CD4-positive, alpha-beta T cell (primary cell): ENCODE data around the gene ARPIN. TPM values are rescaled to one million over a fixed set of nuclear protein-coding genes. Genes with fewer than 3 reads are reported as not detected.

Source experiments
- ATAC-seq: fragments of 200-7000 bp; cut with Tn5 transposase; one replicate; pipeline ENCODE4 v1.10.0; 2022; ENCODE audit warnings: mild to moderate bottlenecking; ENCODE audit not compliant: poor library complexity
- CTCF ChIA-PET: fragments of 350-600 bp; sonication (Branson Sonifier 250); formaldehyde crosslinking; loops from one replicate; lab custom pipeline; 2021; ENCODE audit warnings: antibody characterized with exemption, inconsistent platforms; lab: Charles Lee
- POLR2A ChIA-PET: fragments of 350-600 bp; sonication (Branson Sonifier 250); formaldehyde crosslinking; loops from one replicate; lab custom pipeline; 2021; ENCODE audit warnings: antibody characterized with exemption, inconsistent platforms; lab: Charles Lee
- DNase-seq, 14 experiments: peaks; one replicate each; pipeline ENCODE4 v3.0.0-alpha.2; 2013 to 2020; ENCODE audit warnings: mixed read lengths in 2 of 14
- H3K27ac ChIP-seq, 2 donors: one replicate each; pipeline versions ENCODE4 v1.5.1 to v1.7.0; 2013; ENCODE audit warnings: low read length in 2 of 2, low read depth in 1 of 2, mild to moderate bottlenecking in 1 of 2
- H3K27me3 ChIP-seq, 2 experiments: 1 replicate in 1 of 2; 2 replicates in 1 of 2; pipeline versions ENCODE4 v1.6.1 to v1.7.0; 2013; ENCODE audit warnings: low read length in 2 of 2, control low read depth in 1 of 2, mild to moderate bottlenecking in 1 of 2, moderate library complexity in 1 of 2; ENCODE audit not compliant: insufficient read depth in 2 of 2, control insufficient read depth in 1 of 2
- H3K36me3 ChIP-seq: one replicate; pipeline ENCODE4 v1.6.1; 2013; ENCODE audit warnings: low read length, control low read depth; ENCODE audit not compliant: insufficient read depth
- H3K4me1 ChIP-seq: one replicate; pipeline ENCODE4 v1.6.1; 2013; ENCODE audit warnings: low read length, control low read depth; ENCODE audit not compliant: insufficient read depth
- H3K4me3 ChIP-seq: one replicate; pipeline ENCODE4 v1.5.1; 2013; ENCODE audit warnings: mild to moderate bottlenecking, low read length, moderate library complexity
- H3K9me3 ChIP-seq, 2 experiments: 1 replicate in 1 of 2; 2 replicates in 1 of 2; pipeline versions ENCODE4 v1.6.1 to v1.7.0; 2013; ENCODE audit warnings: low read length in 2 of 2, mild to moderate bottlenecking in 2 of 2, control low read depth in 1 of 2, moderate library complexity in 1 of 2; ENCODE audit not compliant: control insufficient read depth in 1 of 2, insufficient read depth in 1 of 2
- H3K27ac Mint-ChIP-seq: one replicate; pipeline ENCODE4 v1.8.0; 2020; ENCODE audit warnings: mixed read lengths
- H3K27me3 Mint-ChIP-seq: one replicate; pipeline ENCODE4 v1.8.0; 2021; ENCODE audit warnings: mixed read lengths
- H3K36me3 Mint-ChIP-seq: one replicate; pipeline ENCODE4 v1.8.0; 2021; ENCODE audit warnings: low read depth, mixed read lengths
- H3K4me1 Mint-ChIP-seq: one replicate; pipeline ENCODE4 v1.8.0; 2021; ENCODE audit warnings: low read depth, mixed read lengths
- H3K4me3 Mint-ChIP-seq: one replicate; pipeline ENCODE4 v1.8.0; 2020; ENCODE audit warnings: mild to moderate bottlenecking, mixed read lengths
- H3K9me3 Mint-ChIP-seq: one replicate; pipeline ENCODE4 v1.8.0; 2020; ENCODE audit warnings: mixed read lengths
- intact Hi-C, 2 experiments: fragments of 100-400 bp; cut with DNase I in 1 of 2; cut with micrococcal nuclease in 1 of 2; formaldehyde crosslinking; loops; one replicate each; pipeline versions ENCODE4 v1.15.1 to v1.9.0; 2023 to 2025; cut with DNase I, micrococcal nuclease
- total RNA-seq, 174 experiments: library from RNA in 2 of 174; stranded (reverse) in 2 of 174; gene quantifications; one replicate each; pipeline ENCODE4 v1.2.3 and lab custom pipeline; 2021 to 2026
- TF ChIP-seq, protein P1 (sequence below): fragments of 200-600 bp; IDR thresholded peaks from one replicate; pipeline ENCODE4 v1.8.0; 2022; ENCODE audit warnings: antibody characterized with exemption, mild to moderate bottlenecking

ARPIN gene
- total RNA-seq, 2 experiments from 2014 or later: not detected

DNA sequence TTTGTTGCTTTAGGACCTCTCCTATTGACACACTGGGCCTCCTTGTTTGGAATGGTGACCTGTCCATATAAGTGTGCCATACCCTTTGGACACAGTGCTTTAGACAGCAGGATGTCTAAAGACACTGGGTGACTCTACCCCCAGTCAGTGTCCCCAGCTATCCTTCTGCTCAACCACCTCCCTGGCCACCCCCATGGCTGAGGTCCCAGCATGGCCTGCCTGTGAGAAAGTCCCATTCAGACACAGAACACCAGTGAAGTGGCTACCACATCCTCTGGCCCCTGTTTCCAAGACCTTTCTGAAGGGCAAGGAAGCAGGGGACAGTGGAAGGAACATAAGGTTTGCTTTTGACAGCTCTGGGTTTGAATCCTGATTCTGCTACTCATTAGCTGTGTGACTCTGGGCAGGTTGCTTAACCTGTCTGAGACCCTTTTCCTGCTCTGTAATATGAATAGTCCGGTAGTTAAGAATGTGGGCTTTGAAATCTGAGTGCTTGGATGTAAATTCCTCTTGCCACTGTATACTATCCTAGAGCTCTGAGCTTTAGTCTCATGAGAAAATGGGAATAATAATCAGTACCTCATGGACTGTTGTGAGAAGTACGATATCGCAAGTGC lies 12.7 kb downstream of the ARPIN start:
- Histone ChIP-seq H3K4me3 (no peak overlapping the region), H3K36me3 (no peaks in the 10 kb centered on the region), H3K9me3 (no peaks in the 10 kb centered on the region), H3K27me3 (peaks cover 0 to 2% of the 10 kb centered on the region in 2 experiments), H3K4me1 (no peaks in the 10 kb centered on the region), H3K27ac (no peak overlapping the region)
- no peak for ATAC-seq
- CTCF ChIA-PET: interaction anchor here (1.5 kb wide), 1 partner anchor 171 kb away, joined by 3 read pairs; no protein-coding TSS in a partner anchor
- Mint-ChIP-seq H3K9me3 (no peaks in the 10 kb centered on the region), H3K4me1 (no peaks in the 10 kb centered on the region), H3K4me3 (no peak overlapping the region), H3K27ac (no peak overlapping the region), H3K36me3 (no peaks in the 10 kb centered on the region), H3K27me3 (no peaks in the 10 kb centered on the region)
- no peak for DNase-seq
- intact Hi-C loops: loop anchor here (5.0 to 10.0 kb wide), 5 partner anchors 92 to 1035 kb away; partner anchors contain the start of genes HDDC3 (in 2 of the 2), UNC45A (in 2 of the 2), CIB1 (in 1 of the 2) and GDPGP1 (in 1 of the 2)
- TF ChIP-seq, protein P1, sequence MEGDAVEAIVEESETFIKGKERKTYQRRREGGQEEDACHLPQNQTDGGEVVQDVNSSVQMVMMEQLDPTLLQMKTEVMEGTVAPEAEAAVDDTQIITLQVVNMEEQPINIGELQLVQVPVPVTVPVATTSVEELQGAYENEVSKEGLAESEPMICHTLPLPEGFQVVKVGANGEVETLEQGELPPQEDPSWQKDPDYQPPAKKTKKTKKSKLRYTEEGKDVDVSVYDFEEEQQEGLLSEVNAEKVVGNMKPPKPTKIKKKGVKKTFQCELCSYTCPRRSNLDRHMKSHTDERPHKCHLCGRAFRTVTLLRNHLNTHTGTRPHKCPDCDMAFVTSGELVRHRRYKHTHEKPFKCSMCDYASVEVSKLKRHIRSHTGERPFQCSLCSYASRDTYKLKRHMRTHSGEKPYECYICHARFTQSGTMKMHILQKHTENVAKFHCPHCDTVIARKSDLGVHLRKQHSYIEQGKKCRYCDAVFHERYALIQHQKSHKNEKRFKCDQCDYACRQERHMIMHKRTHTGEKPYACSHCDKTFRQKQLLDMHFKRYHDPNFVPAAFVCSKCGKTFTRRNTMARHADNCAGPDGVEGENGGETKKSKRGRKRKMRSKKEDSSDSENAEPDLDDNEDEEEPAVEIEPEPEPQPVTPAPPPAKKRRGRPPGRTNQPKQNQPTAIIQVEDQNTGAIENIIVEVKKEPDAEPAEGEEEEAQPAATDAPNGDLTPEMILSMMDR: no peak
- POLR2A ChIA-PET: no interaction called here

DNA sequence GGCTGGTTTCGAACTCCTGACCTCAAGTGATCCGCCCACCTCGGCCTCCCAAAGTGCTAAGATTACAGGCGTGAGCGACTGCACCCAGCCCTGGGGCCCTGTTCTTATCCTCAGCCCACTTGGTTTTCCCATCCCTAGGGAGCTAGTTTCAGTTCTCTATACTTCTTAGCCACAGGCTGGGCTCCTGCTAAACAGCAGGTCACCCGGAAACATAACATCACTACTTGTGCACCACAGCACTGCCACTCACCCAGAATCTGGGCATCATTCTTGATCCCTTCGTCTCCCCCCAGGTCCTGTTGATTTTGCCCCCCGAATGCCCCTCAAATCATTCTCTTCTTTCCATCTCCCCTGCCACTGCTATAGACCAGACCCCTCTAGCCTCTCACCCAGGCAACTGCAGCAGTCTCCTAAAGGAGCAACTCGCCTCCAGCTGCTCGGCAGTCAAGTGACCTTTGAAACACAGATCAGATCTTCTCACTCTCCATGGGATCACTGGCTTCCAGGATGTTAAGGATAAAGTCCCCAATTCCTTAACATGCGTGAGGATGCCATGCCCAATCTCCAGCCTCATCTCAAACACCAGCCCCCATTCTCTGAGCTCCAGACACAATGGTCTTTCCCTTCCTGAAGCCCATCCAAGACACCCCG lies 13.3 kb downstream of the ARPIN start:
- Mint-ChIP-seq H3K27ac (no peak overlapping the region), H3K4me1 (peaks cover 1% of the 10 kb centered on the region), H3K9me3 (no peaks in the 10 kb centered on the region), H3K27me3 (no peaks in the 10 kb centered on the region), H3K36me3 (peaks cover 1% of the 10 kb centered on the region), H3K4me3 (no peak overlapping the region)
- ChIA-PET POLR2A (no interaction called here), CTCF (no interaction called here)
- Histone ChIP-seq H3K4me1 (peaks cover 4% of the 10 kb centered on the region), H3K36me3 (no peaks in the 10 kb centered on the region), H3K27ac (no peak overlapping the region), H3K4me3 (no peak overlapping the region), H3K9me3 (no peaks in the 10 kb centered on the region), H3K27me3 (peaks cover 0 to 2% of the 10 kb centered on the region in 2 experiments)
- intact Hi-C loops: loop anchor here (5.0 to 10.0 kb wide), 4 partner anchors 188 to 1035 kb away; partner anchors contain the start of genes HDDC3 (in 2 of the 2), UNC45A (in 2 of the 2), CIB1 (in 1 of the 2) and GDPGP1 (in 1 of the 2)
- DNase-seq: no peak
- TF ChIP-seq, protein P1: no peak
- ATAC-seq: no peak

DNA sequence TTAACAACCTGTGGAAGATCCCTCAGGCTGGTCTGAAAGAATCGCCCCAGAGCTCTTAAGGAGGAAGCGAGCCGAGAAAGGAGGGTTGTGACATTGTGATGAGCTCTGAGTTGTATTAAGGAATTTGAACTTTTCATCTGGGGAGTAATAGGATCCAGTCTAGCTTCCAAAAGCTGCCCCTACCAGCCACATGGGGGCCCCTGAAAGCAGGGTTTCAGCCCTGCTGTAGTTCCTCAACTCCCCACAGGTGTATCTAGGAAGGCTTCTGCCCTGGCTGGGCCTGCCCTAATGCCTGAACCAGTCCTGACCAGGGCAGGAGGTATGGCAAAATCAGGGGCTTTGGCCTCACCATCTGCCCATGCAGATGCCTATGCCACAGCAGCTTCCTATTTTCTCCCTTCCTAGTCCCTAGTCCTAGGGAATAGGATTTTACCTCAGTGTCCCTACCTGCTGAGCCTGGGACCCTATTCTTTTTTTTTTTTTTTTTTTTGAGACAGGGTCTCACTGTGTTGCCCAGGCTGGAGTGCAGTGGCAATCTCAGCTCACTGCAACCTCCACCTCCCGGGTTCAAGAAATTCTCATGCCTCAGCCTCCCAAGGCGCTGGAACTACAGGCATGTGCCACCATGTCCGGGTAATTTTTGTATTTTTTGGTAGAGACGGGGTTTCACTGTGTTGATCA lies 14.0 kb downstream of the ARPIN start:
- H3K27me3 Mint-ChIP-seq: no peaks in the 10 kb centered on the region
- H3K4me1 Mint-ChIP-seq: peaks cover 8% of the 10 kb centered on the region
- TF ChIP-seq, protein P1: peak; percentile 69
- no peaks in the 10 kb centered on the region for H3K9me3 ChIP-seq
- no peak overlapping the region for H3K27ac ChIP-seq
- peaks cover 7% of the 10 kb centered on the region for H3K4me1 ChIP-seq
- ATAC-seq (peak; percentile 68), DNase-seq (peak; percentile 18 to 76 (median 42))
- CTCF ChIA-PET: interaction anchor here (0.6 to 1.5 kb wide), 8 partner anchors 20 to 200 kb away, joined by 3 to 7 read pairs (median 5); no protein-coding TSS in a partner anchor
- H3K36me3 ChIP-seq: no peaks in the 10 kb centered on the region
- intact Hi-C loops: loop anchor here (1.0 to 10.0 kb wide), 6 partner anchors 173 to 1036 kb away; partner anchors contain the start of genes HDDC3 (in 2 of the 2), UNC45A (in 2 of the 2), CIB1 (in 1 of the 2) and GDPGP1 (in 1 of the 2)
- H3K27me3 ChIP-seq: peaks cover 0 to 2% of the 10 kb centered on the region in 2 experiments
- H3K9me3 Mint-ChIP-seq: no peaks in the 10 kb centered on the region
- peaks cover 8% of the 10 kb centered on the region for H3K36me3 Mint-ChIP-seq
- POLR2A ChIA-PET: interaction anchor here (1.0 kb wide), 1 partner anchor 37 kb away, joined by 3 read pairs; no protein-coding TSS in a partner anchor
- H3K4me3 Mint-ChIP-seq: no peak overlapping the region
- no peak overlapping the region for H3K4me3 ChIP-seq
- H3K27ac Mint-ChIP-seq: no peak overlapping the region
